K562 (cell line): Measurements from ENCODE around the gene TECPR2. TPM values are rescaled to one million over a fixed set of nuclear protein-coding genes. Genes with fewer than 3 reads are reported as not detected.

Experiments used
- ATAC-seq: fragments of 200-7000 bp; cut with Tn5 transposase; 3 replicates; pipeline ENCODE4 v1.9.1; 2020; ENCODE audit warnings: moderate library complexity
- BruUV-seq: library from RNA; stranded (reverse); fragments of 400-500 nt; replicated peaks from 2 replicates; lab custom pipeline; 2021; lab: Mats Ljungman, UMichigan
- CTCF ChIA-PET: fragments of 300-600 bp; formaldehyde crosslinking; extraction: SDS; loops from one replicate; lab custom pipeline; 2021; ENCODE audit warnings: low intra/inter-chr PET ratio; lab: Yijun Ruan, JAX
- POLR2A ChIA-PET: fragments of 300-600, 350-650 bp; sonication (Branson Sonifier 250); formaldehyde crosslinking; extraction: SDS; loops from one replicate; lab custom pipeline; 2021; ENCODE audit warnings: antibody characterized with exemption, inconsistent platforms; lab: Yijun Ruan, JAX
- DNase-seq, 4 experiments: peaks; one replicate each; pipeline versions ENCODE4 v3.0.0 to v3.0.0-alpha.2; 2011 to 2018; ENCODE audit warnings: low spot score in 3 of 4, mixed read lengths in 3 of 4; ENCODE audit errors: extremely low read depth in 1 of 4
- FAIRE-seq: peaks from 2 replicates; lab custom pipeline; 2011; peaks lifted over from hg19 to GRCh38; lab: Jason Lieb, UNC
- H2AFZ ChIP-seq: 2 replicates; pipeline ENCODE4 v1.6.0; 2011; ENCODE audit warnings: low read depth, low read length, control low read depth, inconsistent platforms
- H3K27ac ChIP-seq: fragments of 200-600 bp; 3 replicates; pipeline ENCODE4 v1.8.0; 2011; ENCODE audit warnings: low read depth, mild to moderate bottlenecking, control low read depth, inconsistent platforms, low read length, moderate library complexity, mixed read lengths; ENCODE audit errors: extremely low read depth
- H3K27me3 ChIP-seq, 2 experiments: fragments of 300-600 bp in 1 of 2; 2 replicates in 1 of 2; 3 replicates in 1 of 2; pipeline versions ENCODE4 v1.6.0 to v1.8.0; 2011; ENCODE audit warnings: inconsistent platforms in 2 of 2, low read length in 2 of 2, mild to moderate bottlenecking in 1 of 2, mixed read lengths in 1 of 2, moderate library complexity in 1 of 2; ENCODE audit not compliant: control insufficient read depth in 2 of 2, insufficient read depth in 2 of 2
- H3K36me3 ChIP-seq: fragments of 300-600 bp; 3 replicates; pipeline ENCODE4 v1.8.0; 2011; ENCODE audit warnings: mild to moderate bottlenecking, low read length, inconsistent platforms; ENCODE audit not compliant: control insufficient read depth, insufficient read depth
- H3K4me1 ChIP-seq, 2 experiments: fragments of 200-600 bp in 1 of 2; replicated peaks in 1 of 2; 2 replicates in 1 of 2; 3 replicates in 1 of 2; pipeline versions ENCODE4 v1.5.1 to v1.8.0; 2011; ENCODE audit warnings: inconsistent platforms in 2 of 2, low read length in 2 of 2, mild to moderate bottlenecking in 1 of 2, mixed read lengths in 1 of 2, moderate library complexity in 1 of 2; ENCODE audit not compliant: control insufficient read depth in 2 of 2, insufficient read depth in 2 of 2
- H3K4me2 ChIP-seq: 2 replicates; pipeline ENCODE4 v1.6.1; 2011; ENCODE audit warnings: low read length, control low read depth, inconsistent platforms, mixed read lengths; ENCODE audit not compliant: insufficient read depth
- H3K4me3 ChIP-seq: fragments of 200-600 bp; sonication (generic), shearing (Covaris generic); 2 replicates; pipeline ENCODE4 v1.5.1; 2016; ENCODE audit warnings: control low read depth, inconsistent platforms
- H3K79me2 ChIP-seq: fragments of 200-600 bp; 3 replicates; pipeline ENCODE4 v1.8.0; 2011; ENCODE audit warnings: low read length, inconsistent platforms; ENCODE audit not compliant: control insufficient read depth, insufficient read depth
- H3K9ac ChIP-seq, 2 experiments: 2 replicates each; pipeline versions ENCODE4 v1.6.0 to v1.6.1; 2011; ENCODE audit warnings: low read depth in 2 of 2, low read length in 2 of 2, control low read depth in 1 of 2, inconsistent platforms in 1 of 2, mild to moderate bottlenecking in 1 of 2, mixed read lengths in 1 of 2; ENCODE audit not compliant: insufficient read depth in 1 of 2
- H3K9me1 ChIP-seq: one replicate; pipeline ENCODE4 v1.6.0; 2011; ENCODE audit warnings: inconsistent platforms, mild to moderate bottlenecking, low read length, moderate library complexity; ENCODE audit not compliant: control insufficient read depth, insufficient read depth
- H3K9me3 ChIP-seq: replicated peaks from 2 replicates; pipeline ENCODE4 v1.5.1; 2011; ENCODE audit warnings: low read depth, low read length, inconsistent platforms; ENCODE audit not compliant: control insufficient read depth, insufficient read depth
- H4K20me1 ChIP-seq: replicated peaks from 2 replicates; pipeline ENCODE4 v1.6.1; 2011; ENCODE audit warnings: low read length, inconsistent platforms, mixed read lengths; ENCODE audit not compliant: control insufficient read depth, insufficient read depth
- CTCF ChIP-seq, 3 experiments: IDR thresholded peaks in 2 of 3; conservative IDR thresholded peaks in 1 of 3; 2 replicates each; pipeline ENCODE4 v1.5.1; 2011 to 2012; ENCODE audit warnings: low read length in 3 of 3, mild to moderate bottlenecking in 3 of 3, control low read depth in 2 of 3, improper control_type of control experiment in 1 of 3, inconsistent platforms in 1 of 3, low read depth in 1 of 3, mixed read lengths in 1 of 3, moderate library complexity in 1 of 3; ENCODE audit not compliant: insufficient read depth in 2 of 3
- RAD21 ChIP-seq, 2 experiments: fragments of 250-450 bp in 1 of 2; fragments of 450-650 bp in 1 of 2; sonication (Bioruptor Pico) in 1 of 2; formaldehyde crosslinking in 1 of 2; IDR thresholded peaks in 1 of 2; conservative IDR thresholded peaks in 1 of 2; 2 replicates each; pipeline versions ENCODE4 v1.4.0 to v1.8.0; 2020 to 2022; ENCODE audit warnings: mild to moderate bottlenecking in 2 of 2, moderate library complexity in 1 of 2
- SNRNP70 ChIP-seq: fragments of 200-400 bp; formaldehyde crosslinking; optimal IDR thresholded peaks from 2 replicates; pipeline ENCODE3; 2017; ENCODE audit warnings: low read depth, low read length
- XRCC3 ChIP-seq: fragments of 450-650 bp; IDR thresholded peaks from 2 replicates; pipeline ENCODE4 v1.6.1; 2017; ENCODE audit warnings: mild to moderate bottlenecking, moderate library complexity
- WGBS: fragments of 100-300 bp; shearing (Covaris generic); methylation state at CpG from one replicate; pipeline ENCODE4 v1.1.6; 2016; ENCODE audit warnings: low coverage, mixed read lengths; ENCODE audit not compliant: insufficient coverage; ENCODE audit errors: missing lambda C conversion rate; 5-methylcytosine and 5-hydroxymethylcytosine counted together
- in situ Hi-C: fragments of 300-500 bp; cut with MboI; formaldehyde crosslinking; loops from 4 replicates; pipeline ENCODE4 v1.15.0; 2018; ENCODE audit warnings: inconsistent platforms, mixed read lengths
- intact Hi-C: fragments of 100-400 bp; cut with micrococcal nuclease; formaldehyde crosslinking; loops from 2 replicates; pipeline ENCODE4 v1.14.2; 2022
- polyA plus RNA-seq, 8 experiments: library from polyadenylated mRNA; depleted of rRNA in 4 of 8; stranded (reverse) in 5 of 8; unstranded in 3 of 8; fragments of >200 nt; fragmentation: Nextera tagmentation in 2 of 8; fragmentation: Illumina TruSeq in 1 of 8; extraction: Ambion mirVana in 2 of 8; extraction: Trizol in 1 of 8; gene quantifications; 2 replicates each; pipeline versions ENCODE4 v1.2.1 to v1.2.3, GENCODE V29; 2011 to 2014; ENCODE audit warnings: inconsistent platforms in 1 of 8, missing spikeins in 1 of 8
- total RNA-seq, 7 experiments: library from RNA; depleted of rRNA in 6 of 7; stranded (reverse); fragments of >200 nt in 6 of 7; fragmentation: Illumina TruSeq in 2 of 7; extraction: Trizol in 2 of 7; gene quantifications; 2 replicates each; pipeline versions ENCODE4 v1.2.1 to v1.2.3, GENCODE V29; 2011 to 2021; ENCODE audit warnings: low replicate concordance in 1 of 7

The TECPR2 gene
- total and polyA plus RNA-seq, 9 of the 15 experiments (the other 6 are each of a cell fraction or from before 2014, with no cell fraction given), result 0.04 to 3.0 (median 0.83) TPM

- FAIRE-seq, result no peak
- Histone ChIP-seq H3K4me1 (peaks cover 6 to 16% of the 10 kb centered on the region in 2 experiments; a peak in 3 of 5 replicates), H4K20me1 (no peaks in the 10 kb centered on the region), H2AFZ (no peak overlapping the region), H3K27me3 (peaks cover 0 to 11% of the 10 kb centered on the region in 2 experiments; a peak in 2 of 5 replicates), H3K9ac (no peak overlapping the region), H3K27ac (no peak overlapping the region), H3K4me3 (no peak overlapping the region), H3K36me3 (no peaks in the 10 kb centered on the region), H3K9me1 (no peaks in the 10 kb centered on the region), H3K9me3 (no peaks in the 10 kb centered on the region), H3K4me2 (no peak overlapping the region), H3K79me2 (no peaks in the 10 kb centered on the region)
- in situ Hi-C loops (no loop called here), intact Hi-C loops (no loop called here)
- POLR2A ChIA-PET, result no interaction called here
- TF ChIP-seq CTCF (IDR thresholded peaks at IDR 0.05 in 2 of 3, conservative IDR thresholded peaks at IDR 0.05 in 1 of 3; ENCODE audit: insufficient read depth in 2 of 3, low read depth in 1 of 3, low read length in 3 of 3) (peak in 2 of 3 experiments; percentile 27 to 34; a peak in 3 of 6 replicates), XRCC3 (no peak), RAD21 (CRISPR knock-in tag; conservative IDR thresholded peaks at IDR 0.05 in 1 of 2, IDR thresholded peaks at IDR 0.05 in 1 of 2) (0 out of 4 replicates have a peak, but pooled peaks of 1 of the 2 experiments have one; percentile 8), SNRNP70 (no peak)
- 17% methylated on average over 8 of the region's 10 CpGs for WGBS
- peak in 1 of 4 experiments; percentile 11 for DNase-seq
- CTCF ChIA-PET, result interaction anchor here (0.6 kb wide), 1 partner anchor 298 kb away, joined by 3 read pairs; no protein-coding TSS in a partner anchor
- no TSS peak for BruUV-seq
- peak; percentile 52; the same call in 2 of the 3 replicates for ATAC-seq
Observed at GRCh38 chr14:102421411-102422057, 58.8 kb downstream of the TECPR2 start.
